Fibroblast of peridontal ligament (primary cell): Measurements from ENCODE around the gene MYO15B.
"Not testable (repeated sequence)": the region's sequence is repeated elsewhere in the genome, so short reads cannot be mapped to it uniquely, and the experiment has no call there.

Experiments used
- DNase-seq: peaks from one replicate; pipeline ENCODE4 v3.0.0-alpha.2; 2010; ENCODE audit errors: extremely low read depth

MYO15B gene

GRCh38 chr17:75575728-75576127 is 11.9 kb upstream of the MYO15B start:
- DNase-seq = no peak

- no peak for DNase-seq
Measured at GRCh38 chr17:75576661-75577060, 10.9 kb upstream of the MYO15B start.

DNA sequence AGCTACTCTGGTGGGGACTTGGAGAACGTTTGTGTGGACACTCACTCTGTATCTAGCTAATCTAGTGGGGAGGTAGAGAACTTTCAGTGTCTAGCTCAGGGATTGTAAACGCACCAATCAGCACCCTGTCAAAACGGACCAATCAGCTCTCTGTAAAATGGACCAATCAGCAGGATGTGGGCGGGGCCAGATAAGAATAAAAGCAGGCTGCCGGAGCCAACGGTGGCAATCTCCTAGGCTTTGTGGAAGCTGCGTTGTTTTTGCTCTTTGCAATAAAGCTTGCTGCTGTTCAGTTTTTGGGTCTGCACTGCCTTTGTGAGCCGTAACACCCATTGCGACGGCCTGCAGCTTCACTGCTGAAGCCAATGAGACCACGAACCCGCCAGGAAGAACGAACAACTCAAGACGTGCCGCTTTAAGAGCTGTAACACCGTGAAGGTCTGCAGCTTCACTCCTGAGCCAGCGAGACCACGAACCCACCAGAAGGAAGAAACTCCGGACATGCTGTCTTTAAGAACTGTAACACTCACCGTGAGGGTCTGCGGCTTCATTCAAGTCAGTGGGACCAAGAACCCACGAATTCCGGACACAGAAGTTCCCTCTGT is 6.4 kb upstream of the MYO15B start:
- not testable (repeated sequence) for DNase-seq

DNA sequence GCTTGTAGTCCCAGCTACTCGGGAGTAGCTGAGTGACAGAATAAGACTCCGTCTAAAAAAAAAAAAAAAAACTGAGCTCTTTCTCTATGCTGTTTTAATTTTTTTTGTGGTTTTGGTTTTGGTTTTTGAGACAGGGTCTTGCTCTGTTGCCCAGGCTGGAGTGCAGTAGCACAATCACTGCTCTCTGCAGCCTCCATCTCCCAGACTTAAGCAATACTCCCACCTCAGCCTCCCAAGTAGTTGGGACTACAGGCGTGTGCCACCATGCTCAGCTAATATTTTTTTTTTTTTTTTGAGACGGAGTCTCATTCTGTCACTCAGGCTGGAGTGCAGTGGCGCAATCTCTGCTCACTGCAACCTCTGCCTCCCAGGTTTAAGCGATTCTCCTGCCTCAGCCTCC is 4.4 kb upstream of the MYO15B start:
- DNase-seq = not testable (repeated sequence)

DNA sequence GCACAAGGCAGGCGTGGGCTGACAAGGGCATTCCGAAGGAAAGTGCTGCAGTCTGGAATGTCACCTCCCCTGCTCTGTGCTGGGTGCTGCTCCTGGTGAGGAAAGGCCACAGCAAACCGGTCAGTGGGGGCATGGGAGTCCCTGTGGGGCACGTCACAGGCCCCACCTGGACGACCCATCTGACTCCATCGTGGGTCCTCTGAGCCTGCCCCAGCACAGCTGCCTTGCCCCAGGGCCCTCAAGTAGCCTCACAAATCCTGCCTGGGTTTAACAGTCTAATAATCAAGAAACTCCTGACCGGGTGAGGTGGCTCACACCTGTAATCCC is 2.8 kb upstream of the MYO15B start:
- no peak for DNase-seq

DNA sequence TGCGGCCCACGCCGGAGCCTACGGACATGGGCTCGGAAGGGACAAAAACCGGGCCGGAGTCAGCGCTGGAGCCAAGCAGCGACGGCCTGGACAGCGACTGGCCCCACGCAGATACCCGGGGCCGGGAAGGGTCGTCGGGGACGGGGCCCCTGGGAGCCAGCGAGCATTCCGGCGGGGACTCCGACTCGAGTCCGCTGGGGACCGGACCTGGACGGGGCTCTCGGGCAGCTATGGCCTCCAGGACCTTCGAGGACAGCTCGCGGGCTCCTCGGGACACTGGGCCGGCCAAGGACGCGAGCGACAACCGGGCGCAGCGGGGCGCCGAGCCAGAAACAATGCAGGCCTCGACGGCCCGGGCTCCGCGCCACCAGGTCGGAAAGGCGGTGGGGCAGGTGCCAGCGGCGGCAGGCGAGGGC is 1.0 kb downstream of the MYO15B start:
- no peak for DNase-seq

GRCh38 chr17:75589012-75589918 is 1.7 kb downstream of the MYO15B start:
- peak; percentile 64 for DNase-seq

GRCh38 chr17:75589919-75590303 is 2.3 kb downstream of the MYO15B start:
- no peak for DNase-seq

GRCh38 chr17:75590314-75590761 is 2.7 kb downstream of the MYO15B start:
- DNase-seq = no peak

GRCh38 chr17:75590849-75591721 is 3.5 kb downstream of the MYO15B start:
- DNase-seq = no peak

DNA sequence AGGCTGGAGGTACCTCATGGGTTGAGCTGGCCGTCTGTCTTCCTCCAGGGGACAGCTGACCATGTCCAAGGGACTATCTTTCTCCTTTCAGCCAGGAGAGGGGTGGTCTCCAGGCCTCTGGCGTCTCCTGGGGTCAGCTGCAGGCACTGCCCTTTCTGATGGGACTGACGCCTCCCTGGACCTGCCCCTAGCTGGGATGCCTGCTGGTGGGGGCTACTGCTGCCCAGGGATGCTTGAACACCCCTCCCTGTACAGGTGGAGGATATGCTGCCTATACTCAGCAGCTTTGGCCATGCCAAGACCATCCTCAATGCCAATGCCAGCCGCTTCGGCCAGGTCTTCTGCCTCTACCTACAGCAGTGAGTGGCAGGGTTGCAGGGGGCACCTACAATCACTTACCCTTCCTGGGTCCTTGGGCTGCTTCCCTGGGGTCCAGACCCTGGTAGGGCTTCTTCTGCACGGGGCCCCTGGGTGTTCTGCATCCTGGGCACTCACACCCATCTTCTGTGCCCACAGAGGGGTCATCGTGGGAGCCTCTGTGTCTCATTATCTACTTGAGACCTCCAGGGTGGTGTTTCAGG is 4.2 kb downstream of the MYO15B start:
- no peak for DNase-seq

DNA sequence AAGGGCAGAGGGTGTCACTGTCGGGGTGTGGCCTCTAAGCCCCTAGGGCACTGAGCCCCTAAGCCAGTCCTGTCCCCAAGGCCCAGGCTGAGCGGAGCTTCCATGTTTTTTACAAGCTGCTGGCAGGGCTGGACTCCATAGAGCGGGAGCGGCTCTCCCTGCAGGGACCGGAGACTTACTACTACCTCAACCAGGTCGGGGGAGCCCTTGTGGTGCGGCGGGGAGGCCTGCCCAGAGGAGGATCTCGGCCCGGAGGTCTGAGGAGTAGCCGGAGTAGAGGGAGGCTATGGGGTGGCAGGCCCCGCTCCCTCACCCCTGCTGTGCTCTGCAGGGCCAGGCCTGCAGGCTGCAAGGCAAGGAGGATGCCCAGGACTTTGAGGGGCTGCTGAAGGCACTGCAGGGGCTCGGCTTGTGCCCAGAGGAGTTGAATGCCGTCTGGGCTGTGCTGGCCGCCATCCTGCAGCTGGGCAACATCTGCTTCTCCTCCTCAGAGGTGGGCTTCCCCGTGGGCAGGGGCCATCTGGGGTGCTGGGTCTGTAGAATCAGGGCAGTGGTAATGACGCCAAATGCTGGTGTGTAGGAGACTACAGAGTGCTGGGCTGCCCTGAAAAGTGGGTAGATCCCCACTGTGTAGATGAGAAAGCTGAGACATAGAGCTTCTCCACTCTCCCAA is 4.9 kb downstream of the MYO15B start:
- DNase-seq = no peak

GRCh38 chr17:75593430-75593829 is 5.8 kb downstream of the MYO15B start:
- DNase-seq = not testable (repeated sequence)

GRCh38 chr17:75594499-75595283 is 7.1 kb downstream of the MYO15B start:
- DNase-seq = no peak

- DNase-seq = no peak
Measured at GRCh38 chr17:75595284-75595919, 7.8 kb downstream of the MYO15B start.

DNA sequence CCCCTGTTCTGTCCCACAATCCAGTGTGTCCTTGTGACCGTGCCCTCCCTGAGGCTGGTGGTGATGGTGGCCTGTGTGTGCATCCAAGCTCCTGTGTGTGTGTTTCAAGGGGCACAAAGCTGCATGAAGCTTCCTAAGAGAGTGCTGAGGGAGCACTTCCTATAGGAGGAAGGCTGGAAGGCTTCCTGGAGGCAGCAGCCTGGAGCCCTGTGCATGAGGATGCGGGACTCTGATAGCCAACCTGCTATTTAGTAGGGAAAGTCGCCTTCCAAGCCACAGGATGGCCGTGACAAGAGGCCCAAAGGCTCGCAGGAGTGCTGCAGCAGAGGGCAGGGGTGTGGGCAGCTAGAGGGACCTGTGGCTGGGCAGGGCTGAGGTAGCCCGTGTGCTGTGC is 8.3 kb downstream of the MYO15B start:
- no peak for DNase-seq

DNA sequence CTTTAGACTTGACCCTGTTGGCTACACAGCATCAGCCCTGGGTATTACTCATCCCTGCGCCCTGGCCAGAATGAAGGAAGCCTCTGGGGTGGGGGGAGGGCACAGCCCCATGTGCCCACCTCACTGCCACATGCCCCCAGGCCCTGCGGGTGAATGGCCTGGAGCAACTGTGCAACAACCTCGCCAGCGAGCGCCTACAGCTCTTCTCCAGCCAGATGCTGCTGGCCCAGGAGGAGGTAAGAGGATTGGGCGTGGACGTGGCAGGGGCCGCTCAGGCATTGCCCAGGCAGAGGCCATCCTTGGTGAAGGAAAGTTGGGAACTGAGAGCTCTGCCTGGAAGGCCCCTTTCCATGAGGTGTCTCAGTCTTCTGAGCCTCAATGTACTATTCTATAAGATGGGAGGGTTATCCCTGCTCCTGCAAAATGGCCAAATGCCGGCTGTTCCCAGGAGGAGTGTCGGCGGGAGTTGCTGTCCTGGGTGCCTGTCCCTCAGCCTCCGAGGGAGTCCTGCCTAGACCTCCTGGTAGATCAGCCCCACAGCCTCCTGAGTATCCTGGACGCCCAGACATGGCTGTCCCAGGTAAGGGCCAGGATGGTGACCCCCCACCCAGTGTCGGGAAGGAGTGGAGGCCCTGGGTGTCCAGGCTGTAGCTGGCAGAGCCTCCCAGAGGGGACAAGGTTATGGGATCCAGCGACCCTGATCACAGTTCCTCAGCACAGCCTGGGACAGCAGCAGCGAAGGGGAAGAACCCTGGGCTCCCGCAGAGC is 8.9 kb downstream of the MYO15B start:
- DNase-seq = no peak

GRCh38 chr17:75601057-75601987 is 13.7 kb downstream of the MYO15B start:
- no peak for DNase-seq
